KOPT-K1 (cell line): ENCODE data around the gene UTP11.
"Not testable (repeated sequence)": the region's sequence is repeated elsewhere in the genome, so short reads cannot be mapped to it uniquely, and the experiment has no call there.

Source experiments
- H3K27ac ChIP-seq: fragments of 200-600 bp; sonication (generic); 2 replicates; pipeline ENCODE4 v1.5.1; 2016; ENCODE audit warnings: antibody characterized with exemption, mild to moderate bottlenecking, low read depth, low read length; ENCODE audit not compliant: poor library complexity, severe bottlenecking
- H3K36me3 ChIP-seq: fragments of 200-600 bp; sonication (generic); 2 replicates; pipeline ENCODE4 v1.5.1; 2017; ENCODE audit warnings: antibody characterized with exemption, mild to moderate bottlenecking, low read length, moderate library complexity; ENCODE audit not compliant: insufficient read depth
- H3K9me3 ChIP-seq: fragments of 200-600 bp; sonication (generic); 2 replicates; pipeline ENCODE4 v1.5.1; 2017; ENCODE audit warnings: antibody characterized with exemption, low read length, mild to moderate bottlenecking; ENCODE audit not compliant: insufficient read depth, poor library complexity, severe bottlenecking

UTP11 gene

DNA sequence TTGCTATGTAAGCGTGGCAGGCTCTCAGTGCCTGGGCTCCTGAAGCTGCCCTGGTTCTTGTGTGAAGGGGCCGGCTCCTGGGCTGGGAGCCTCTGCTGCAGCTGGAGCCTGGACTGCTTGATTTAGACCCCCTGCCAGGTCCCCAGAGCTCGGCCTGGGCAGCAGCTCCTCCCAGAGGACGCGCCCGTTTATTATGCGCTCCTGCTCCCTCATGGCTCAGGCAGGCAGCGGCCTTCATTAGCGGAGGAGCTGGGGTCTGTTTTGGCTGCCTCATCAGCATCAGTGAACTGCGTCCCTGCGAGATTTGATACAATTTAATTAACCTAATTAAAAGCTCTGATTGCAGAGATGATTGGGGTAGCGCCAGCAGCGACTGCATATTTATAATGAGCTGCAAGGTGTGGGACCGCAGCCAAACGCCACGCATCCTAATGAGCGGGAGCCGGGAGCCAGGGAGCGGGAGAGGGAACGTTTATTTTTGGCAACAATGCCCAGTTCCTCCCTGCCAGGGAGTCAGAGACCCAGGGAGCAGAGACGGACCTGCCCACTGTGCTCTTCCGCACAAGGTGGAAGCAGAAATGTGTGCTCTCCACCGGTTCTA is 16.6 kb downstream of the UTP11 start:
- Histone ChIP-seq H3K9me3 (no peaks in the 10 kb centered on the region), H3K36me3 (peaks cover 30% of the 10 kb centered on the region), H3K27ac (no peak overlapping the region)

DNA sequence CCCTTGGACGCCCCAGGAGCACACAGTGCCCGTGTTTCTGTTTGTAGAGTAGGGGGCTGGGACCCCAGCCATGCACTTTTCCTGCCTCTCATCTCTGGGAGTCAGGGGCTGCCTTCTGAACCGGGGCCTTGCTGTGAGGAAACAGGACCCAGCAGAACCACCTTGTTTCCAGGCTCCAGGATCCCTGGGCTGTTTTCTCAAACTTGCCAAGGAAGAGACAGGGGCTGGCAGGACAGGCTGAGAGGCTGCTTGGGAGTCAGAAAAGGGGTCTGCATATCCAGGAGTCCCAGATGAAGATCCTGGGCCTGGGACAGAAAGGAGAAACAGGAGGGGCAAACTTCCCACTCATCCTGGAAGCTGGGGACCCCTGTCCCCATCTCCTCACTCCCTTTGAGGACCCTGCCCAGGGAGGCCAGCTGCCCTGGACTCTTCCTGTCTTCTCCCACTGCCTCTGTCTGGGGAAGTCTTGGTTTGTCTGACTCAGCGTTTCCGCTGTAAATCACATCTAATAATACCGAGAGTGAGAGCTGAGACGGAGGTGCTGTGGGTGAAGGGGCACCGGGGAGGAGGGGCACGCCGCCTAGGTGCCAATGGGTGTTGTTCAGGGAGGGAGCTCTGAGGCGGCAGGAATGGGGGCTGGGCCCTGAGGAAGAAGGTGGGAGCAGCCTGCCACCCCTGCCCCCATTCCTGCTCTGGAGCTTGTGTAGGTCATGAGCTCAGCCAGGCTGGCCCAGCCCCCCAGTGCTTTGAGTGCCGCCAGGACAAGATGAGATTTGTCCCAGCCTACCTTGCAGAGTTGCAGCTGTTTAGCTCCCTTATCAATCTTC is 17.4 kb downstream of the UTP11 start:
- Histone ChIP-seq H3K27ac (no peak overlapping the region), H3K9me3 (no peaks in the 10 kb centered on the region), H3K36me3 (peaks cover 23% of the 10 kb centered on the region)

DNA sequence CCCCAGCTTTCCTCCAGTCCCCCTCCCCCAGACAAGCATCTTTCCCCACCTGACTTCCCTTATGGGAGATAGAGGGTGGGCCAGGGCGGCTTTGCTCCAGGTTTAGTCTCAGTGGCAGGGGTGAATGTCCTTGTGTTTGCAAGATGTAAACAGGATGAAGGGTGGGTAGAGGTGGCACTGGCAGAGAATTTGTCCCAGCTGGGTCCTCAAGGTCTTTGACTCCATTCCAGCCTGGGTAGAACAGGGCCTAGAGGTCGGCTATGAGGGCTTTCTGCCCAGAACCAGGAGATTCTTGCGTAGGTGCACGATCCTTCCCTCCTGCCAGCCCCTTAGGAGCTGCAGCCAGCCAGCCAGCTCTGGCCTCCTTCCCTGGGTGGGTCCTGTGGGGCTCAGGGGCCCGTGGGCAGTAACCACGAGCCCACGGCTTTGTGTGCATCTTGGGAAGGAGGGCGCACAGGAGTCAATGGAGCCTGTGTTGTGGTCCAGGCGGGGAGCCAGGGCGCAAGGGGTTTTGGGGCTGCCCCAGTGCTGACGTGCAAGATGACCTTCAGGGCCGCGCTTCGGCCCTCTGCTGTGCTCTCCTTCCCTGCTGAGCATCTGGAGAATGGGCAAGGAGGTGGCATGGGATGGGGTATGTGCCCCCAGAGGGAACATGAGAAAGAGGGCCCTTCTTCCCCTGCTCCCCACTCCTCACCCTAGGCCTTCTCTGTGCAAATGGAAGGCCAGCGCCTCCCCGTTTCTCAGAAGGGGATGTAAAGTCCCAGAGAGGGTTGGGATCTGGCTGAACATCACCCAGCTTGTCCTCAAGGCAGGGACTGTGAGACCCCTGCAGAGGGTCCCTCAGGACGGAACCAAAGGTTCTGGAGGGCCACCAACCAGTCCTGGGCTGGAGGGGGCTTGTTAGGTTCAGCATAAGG is 18.3 kb downstream of the UTP11 start:
- H3K9me3 ChIP-seq = no peaks in the 10 kb centered on the region
- peaks cover 14% of the 10 kb centered on the region; the same call in 1 of the 2 replicates for H3K36me3 ChIP-seq
- H3K27ac ChIP-seq = no peak overlapping the region

DNA sequence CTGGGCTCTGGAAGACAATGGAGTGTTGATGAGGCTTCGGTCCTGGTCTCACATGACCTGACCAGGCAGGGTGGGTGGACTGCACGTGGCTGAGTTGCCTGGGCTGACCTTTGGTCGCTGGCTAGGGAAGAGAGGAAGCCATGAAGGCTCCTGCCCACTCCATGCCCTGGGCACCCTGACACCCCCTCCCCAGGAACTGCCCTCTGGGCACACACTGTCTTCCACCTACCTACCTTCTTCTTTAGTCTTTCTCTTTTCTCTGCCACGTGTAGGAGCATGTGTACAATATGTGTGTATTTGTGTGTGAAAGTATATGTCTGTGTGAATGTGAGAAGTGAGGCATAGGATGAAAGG is 19.0 kb downstream of the UTP11 start:
- Histone ChIP-seq H3K27ac (no peak overlapping the region), H3K36me3 (peaks cover 7% of the 10 kb centered on the region; the same call in 1 of the 2 replicates)

DNA sequence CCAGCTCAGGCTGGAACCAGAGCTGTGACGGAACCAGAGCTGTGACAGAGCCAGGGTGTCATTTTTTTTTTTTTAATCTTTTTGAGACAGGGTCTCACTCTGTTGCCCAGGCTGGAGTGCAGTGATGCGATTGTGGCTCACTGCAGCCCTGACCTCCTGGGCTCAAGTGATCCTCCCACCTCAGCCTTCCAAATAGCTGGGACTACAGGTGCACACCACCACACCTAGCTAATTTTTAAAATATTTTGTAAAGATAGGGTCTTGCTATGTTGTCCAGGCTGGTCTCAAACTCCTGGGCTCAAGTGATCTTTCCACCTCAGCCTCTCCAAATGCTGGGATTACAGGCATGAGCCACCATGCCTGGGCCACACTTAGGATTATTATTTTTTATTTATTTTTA is 20.5 kb downstream of the UTP11 start:
- not testable (repeated sequence) for H3K27ac ChIP-seq, H3K9me3 ChIP-seq, H3K36me3 ChIP-seq

More for the DNA sequence above, 19.0 kb downstream of the UTP11 start:
- H3K9me3 ChIP-seq = no peaks in the 10 kb centered on the region

DNA sequence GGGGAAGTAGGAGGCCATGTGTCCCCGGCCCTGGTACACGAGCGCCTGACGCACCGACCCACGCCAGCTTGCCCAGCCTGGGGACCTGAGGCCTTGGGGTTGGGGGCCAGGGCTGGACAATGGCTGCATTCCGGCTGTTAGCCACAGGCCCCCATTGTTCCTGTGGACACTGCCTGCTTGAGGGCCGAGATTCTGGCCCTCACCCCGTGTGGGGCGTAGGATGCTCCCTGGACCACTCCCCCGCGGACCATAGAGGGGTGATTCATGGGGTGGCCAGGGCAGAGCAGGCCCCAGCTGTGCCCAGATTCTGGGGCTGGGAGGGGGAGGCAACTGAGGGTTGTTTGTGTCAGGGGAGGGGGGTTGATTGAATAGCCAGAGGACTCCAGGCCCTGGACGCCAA is 22.3 kb downstream of the UTP11 start:
- Histone ChIP-seq H3K27ac (no peak overlapping the region), H3K9me3 (no peaks in the 10 kb centered on the region), H3K36me3 (no peaks in the 10 kb centered on the region)

DNA sequence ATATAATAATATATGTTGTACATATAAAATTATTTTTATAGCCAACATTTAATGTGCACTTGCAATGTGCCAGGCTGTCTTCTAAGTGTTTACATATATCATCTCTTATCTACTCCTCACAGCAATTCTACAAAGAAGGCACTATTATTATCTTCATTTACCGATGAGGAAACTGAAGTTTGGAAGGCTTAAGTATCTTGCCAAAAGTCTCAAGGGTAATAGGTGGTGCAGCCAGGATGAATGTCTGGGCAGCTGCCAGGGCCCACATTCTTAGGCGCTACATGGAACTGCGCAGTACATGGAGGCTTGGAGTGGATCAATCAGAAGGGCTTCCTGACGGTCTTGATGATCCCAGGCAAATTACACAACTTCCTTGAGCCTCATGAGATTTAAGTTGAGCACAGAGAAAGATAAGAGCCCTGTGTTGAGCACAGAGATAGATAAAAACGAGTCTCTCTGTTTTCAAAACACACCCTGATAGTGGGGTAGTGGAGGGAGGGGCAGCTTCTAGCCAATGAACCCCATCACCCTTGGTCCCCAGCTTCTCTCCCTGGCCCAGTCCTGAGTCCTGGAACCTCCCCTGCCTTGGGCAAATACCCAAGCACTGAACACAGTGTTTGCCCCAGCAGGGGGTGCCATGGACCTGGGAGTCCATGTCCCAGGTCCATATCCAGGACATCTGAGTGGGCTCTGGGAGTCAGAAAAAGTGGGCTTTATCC is 24.8 kb downstream of the UTP11 start:
- Histone ChIP-seq H3K36me3 (no peaks in the 10 kb centered on the region), H3K9me3 (no peaks in the 10 kb centered on the region)

DNA sequence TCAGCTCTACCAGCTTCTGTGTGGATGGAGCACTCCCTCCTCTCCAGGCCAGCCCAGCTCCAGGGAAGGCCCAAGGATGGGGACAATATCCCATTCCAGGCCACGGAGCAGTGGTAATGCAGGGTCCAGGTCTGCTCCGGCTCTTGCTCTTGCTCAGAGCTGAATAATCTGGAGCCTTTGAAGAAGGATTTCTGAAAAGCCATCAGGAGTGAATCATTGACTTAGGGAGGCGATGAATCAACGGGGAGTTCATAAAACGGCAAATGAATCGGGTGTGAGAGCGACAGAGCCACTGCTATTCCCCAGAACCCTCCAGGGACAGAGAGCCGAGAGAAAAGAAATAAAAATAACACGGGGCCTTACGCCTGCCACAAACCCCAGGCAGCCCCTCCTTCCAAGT is 26.3 kb downstream of the UTP11 start:
- H3K9me3 ChIP-seq = no peaks in the 10 kb centered on the region
- no peak overlapping the region for H3K27ac ChIP-seq

More for the DNA sequence above, 24.8 kb downstream of the UTP11 start:
- H3K27ac ChIP-seq = no peak overlapping the region

DNA sequence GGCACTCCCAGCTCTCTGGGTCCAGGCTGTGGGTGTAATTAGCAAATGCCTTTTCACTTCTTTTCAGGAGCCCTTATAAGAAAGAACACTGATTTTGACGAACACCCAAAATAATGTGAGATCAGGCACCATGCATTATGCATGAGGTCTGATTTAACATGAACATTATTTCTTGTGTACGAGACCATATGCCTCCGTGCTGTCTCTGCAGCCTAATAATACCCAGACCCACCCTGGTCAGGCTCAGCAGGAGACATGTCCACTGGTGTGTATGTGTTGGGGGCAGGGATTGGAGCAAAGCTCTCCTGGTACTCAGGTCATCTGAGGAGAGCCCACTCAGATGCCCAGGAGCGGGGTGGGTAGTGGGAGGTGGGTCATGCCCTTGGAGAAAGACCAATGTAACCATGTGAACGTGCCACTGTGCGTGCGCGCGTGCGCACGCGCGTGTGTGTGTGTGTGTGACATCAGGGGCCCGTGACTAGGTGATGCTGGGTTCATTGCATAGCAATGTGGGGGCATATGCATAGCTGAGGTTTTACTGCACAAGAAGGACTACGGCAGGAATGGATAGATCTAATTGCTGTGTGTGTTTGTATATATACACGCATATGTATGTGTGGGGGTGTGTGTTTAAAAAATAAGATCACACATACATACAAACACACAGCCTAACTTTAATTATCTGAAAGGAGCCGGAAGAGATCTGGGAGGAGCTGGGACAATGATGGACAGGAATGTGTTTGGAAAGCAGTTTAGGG is 27.0 kb downstream of the UTP11 start:
- H3K36me3 ChIP-seq = no peaks in the 10 kb centered on the region
- H3K27ac ChIP-seq = no peak overlapping the region
- no peaks in the 10 kb centered on the region for H3K9me3 ChIP-seq

More for the DNA sequence above, 26.3 kb downstream of the UTP11 start:
- H3K36me3 ChIP-seq = no peaks in the 10 kb centered on the region

DNA sequence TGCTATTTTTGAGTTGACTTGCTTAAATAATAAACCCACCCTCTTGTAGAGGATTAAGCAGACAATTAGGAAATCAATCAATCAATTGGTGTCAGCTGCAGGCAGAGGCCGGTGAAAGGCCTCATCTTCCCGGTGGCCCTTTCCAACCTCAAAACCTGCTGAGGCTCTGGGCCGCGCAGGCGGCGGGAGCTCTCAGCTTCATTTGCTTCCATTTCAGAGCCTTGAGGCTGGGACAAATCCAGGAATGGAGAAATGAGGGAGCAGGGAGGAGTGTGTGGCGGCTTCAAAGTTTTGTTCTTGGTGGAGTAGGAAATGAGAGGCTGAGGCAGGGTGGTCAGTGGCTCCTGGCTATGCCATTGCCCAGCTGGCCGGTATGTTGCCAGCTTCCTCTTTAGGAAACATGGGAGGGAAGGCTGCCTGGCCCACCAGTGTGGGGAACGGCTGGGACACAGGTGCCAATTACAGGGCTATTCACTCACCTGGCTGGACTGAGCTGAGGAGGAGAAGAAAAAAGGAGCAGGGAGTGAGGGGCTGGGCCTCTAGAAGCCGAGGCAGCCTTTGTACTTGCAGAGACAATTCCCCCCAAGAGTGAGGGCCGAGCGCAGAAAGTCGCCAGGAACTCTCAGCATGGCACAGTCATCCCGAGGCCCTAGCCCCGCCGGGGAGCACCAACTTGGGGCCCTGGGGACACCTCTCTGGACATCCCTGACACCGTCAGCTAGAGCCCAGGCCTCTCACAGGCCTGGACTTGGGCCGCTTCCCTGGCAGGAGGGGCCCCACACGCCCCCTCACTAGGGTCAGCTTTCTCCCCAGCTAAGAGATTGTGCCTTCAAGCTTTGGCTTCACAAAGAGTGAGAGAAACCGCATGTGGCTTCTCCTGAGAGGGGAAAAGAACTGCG is 29.7 kb downstream of the UTP11 start:
- no peaks in the 10 kb centered on the region for H3K36me3 ChIP-seq
- H3K9me3 ChIP-seq = no peaks in the 10 kb centered on the region
- no peak overlapping the region for H3K27ac ChIP-seq

DNA sequence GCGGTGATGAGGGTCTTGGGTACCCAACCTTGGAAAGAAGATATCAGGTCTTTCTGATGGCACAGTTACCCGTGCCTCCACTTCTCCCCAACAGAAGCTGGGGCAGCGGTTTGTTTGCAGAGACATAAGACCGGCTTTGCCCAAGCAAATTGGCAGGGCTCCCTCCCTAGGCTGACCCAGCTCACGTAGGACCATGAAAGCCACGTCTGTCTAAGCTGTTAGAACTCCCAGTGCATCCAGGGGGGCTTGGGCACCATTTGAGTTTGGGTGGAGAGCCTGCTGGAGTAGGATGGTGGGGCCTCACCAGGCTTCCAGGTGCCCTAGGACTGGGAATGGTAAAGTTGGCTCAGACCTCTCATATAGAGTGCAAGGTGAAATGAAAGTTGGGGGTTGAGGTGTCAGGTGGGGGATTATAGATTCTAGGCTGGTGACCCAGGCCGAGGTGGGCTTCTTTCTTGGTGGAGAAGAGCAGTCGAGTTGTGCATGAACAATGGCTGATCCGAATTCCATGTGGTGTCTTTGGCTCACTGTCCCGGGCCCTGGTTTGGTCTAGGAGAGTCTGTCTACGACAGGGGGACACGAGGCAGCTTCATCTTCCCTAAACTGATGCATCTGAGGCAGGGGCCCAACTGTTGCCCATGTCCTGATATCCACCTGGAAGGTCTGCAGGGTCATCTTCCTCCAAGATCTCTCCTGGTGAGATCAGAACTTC is 30.7 kb downstream of the UTP11 start:
- Histone ChIP-seq H3K27ac (no peak overlapping the region), H3K9me3 (no peaks in the 10 kb centered on the region)

DNA sequence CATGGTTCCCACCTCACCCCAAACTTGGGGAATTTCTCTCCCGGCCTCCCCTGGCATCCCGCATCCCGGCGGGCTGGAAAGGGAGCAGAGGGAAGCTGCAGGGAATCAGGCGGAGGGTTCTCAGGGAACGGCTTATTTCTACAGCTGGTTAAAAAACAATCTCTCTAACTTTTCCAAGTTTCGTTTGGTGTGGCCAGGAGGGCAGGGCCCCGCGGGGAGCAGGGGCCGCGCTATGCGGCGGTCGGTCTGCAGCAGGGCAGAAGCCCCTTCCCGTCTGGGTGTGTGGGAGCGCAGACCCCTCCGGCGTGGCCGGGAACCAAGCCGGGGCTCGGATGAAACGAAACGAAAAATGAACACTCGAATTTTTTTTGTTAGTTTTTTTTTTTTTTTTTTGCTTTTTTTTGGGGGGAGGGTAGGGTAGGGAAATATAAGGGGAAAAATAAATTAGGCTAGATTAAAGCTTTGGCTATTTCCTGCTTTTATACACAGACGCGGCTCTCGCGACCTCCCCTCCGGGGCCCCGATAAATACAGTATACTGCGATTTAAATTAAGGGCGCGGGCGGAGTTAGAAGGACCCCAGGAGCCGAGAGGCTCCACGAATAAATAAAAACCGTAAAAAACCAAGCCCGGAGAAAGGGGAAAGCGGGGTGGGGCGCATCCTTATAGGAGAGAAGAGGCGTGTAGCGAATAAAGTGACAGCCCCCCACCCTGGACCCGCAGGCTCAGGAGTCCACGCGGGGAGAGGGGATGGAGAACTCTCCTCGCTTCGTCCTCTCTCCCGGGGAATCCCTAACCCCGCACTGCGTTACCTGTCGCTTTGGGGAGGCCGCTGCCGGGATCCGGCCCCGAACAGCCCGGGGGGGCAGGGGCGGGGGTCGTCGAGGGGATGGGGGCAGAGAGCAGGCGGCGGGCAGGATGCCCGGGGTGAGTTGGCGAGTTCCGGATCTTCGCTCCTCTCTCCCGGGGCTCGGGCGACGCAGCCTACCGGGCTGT is 32.0 kb downstream of the UTP11 start:
- Histone ChIP-seq H3K9me3 (no peaks in the 10 kb centered on the region), H3K36me3 (no peaks in the 10 kb centered on the region), H3K27ac (no peak overlapping the region)

More for the DNA sequence above, 30.7 kb downstream of the UTP11 start:
- no peaks in the 10 kb centered on the region for H3K36me3 ChIP-seq
